ENCODE data around the gene SARS1.

The SARS1 gene

DNA sequence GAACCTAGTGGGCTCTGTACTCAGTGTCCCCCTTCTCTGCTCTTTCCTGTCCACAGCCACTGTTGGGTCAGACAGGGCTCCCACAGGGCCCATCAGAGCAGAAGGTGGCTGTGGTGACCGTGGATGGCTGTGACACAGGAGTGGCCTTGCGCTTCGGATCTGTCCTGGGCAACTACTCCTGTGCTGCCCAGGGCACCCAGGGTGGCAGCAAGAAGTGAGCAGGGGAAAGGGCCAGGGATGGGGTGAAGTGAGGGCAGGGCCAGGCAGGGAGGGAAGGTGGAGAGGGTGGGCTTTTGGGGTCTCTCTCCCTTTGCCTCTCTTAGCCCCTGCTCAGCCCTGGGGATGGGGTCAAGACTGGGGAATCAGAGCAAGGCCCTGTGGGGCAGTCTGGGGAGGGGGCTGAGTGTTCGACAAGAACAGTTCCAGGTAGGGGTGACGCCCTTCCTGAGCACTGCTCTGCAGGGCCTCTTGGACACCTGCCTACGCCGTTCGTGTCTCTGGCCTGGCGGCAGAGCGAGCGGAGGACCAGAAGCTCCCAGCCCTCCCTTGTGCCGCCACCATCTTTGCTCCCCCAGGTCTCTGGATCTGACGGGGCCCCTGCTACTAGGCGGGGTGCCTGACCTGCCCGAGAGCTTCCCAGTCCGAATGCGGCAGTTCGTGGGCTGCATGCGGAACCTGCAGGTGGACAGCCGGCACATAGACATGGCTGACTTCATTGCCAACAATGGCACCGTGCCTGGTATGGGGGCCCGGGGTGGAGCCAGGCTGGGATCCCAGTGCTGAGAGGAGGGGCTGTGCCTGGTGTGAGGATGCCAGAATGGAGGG, 48.7 kb downstream of the SARS1 start:
- ATAC-seq (ENCODE audit: insufficient read depth, low read depth): no peak
- TF ChIP-seq CTCF (IDR thresholded peaks at IDR 0.05; ENCODE audit: borderline replicate concordance, extremely low read depth, low read length, poor library complexity, severe bottlenecking): no peak
- TF ChIP-seq EZH2 (IDR thresholded peaks at IDR 0.05; ENCODE audit: borderline replicate concordance, low read depth, low read length, severe bottlenecking): no peak

GRCh38 chr1:109263234-109263596, 49.5 kb downstream of the SARS1 start:
- H4K20me1 ChIP-seq (ENCODE audit: insufficient read depth, low read length): no peaks in the 10 kb centered on the region
- H3K4me2 ChIP-seq (ENCODE audit: insufficient read depth, low read length): no peak overlapping the region
- no peak for TF ChIP-seq CTCF (IDR thresholded peaks at IDR 0.05; ENCODE audit: borderline replicate concordance, extremely low read depth, low read length, poor library complexity, severe bottlenecking)
- no peak for TF ChIP-seq EZH2 (IDR thresholded peaks at IDR 0.05; ENCODE audit: borderline replicate concordance, low read depth, low read length, severe bottlenecking)
- H3K27ac ChIP-seq (ENCODE audit: low read length): no peak overlapping the region
- no peak overlapping the region for H3K4me3 ChIP-seq (ENCODE audit: low read depth in 1 of 2, low read length in 2 of 2)
- no peaks in the 10 kb centered on the region for H3K36me3 ChIP-seq (ENCODE audit: insufficient read depth, low read length)
- H3K27me3 ChIP-seq (ENCODE audit: insufficient read depth, low read length, poor library complexity): no peaks in the 10 kb centered on the region
- no peaks in the 10 kb centered on the region for H3K79me2 ChIP-seq (ENCODE audit: insufficient read depth, low read length)
- no peaks in the 10 kb centered on the region for H3K4me1 ChIP-seq (ENCODE audit: insufficient read depth, low read length)
- no peak overlapping the region for H3K9ac ChIP-seq (ENCODE audit: low read depth, low read length)
- H2AFZ ChIP-seq (ENCODE audit: low read depth, low read length): no peak overlapping the region
- H3K9me3 ChIP-seq (ENCODE audit: insufficient read depth, low read length, severe bottlenecking): no peaks in the 10 kb centered on the region
- ATAC-seq (ENCODE audit: insufficient read depth, low read depth) (peak; percentile 19; the same call in 2 of the 3 replicates), DNase-seq (no peak)

More for the DNA sequence above, 48.7 kb downstream of the SARS1 start:
- Histone ChIP-seq H3K4me3 (ENCODE audit: low read depth in 1 of 2, low read length in 2 of 2) (no peak overlapping the region), H3K27ac (ENCODE audit: low read length) (no peak overlapping the region), H3K27me3 (ENCODE audit: insufficient read depth, low read length, poor library complexity) (no peaks in the 10 kb centered on the region), H3K4me2 (ENCODE audit: insufficient read depth, low read length) (no peak overlapping the region), H3K9ac (ENCODE audit: low read depth, low read length) (no peak overlapping the region), H3K36me3 (ENCODE audit: insufficient read depth, low read length) (no peaks in the 10 kb centered on the region), H2AFZ (ENCODE audit: low read depth, low read length) (no peak overlapping the region), H4K20me1 (ENCODE audit: insufficient read depth, low read length) (no peaks in the 10 kb centered on the region; the same call in 1 of the 2 replicates), H3K4me1 (ENCODE audit: insufficient read depth, low read length) (no peaks in the 10 kb centered on the region), H3K79me2 (ENCODE audit: insufficient read depth, low read length) (no peaks in the 10 kb centered on the region), H3K9me3 (ENCODE audit: insufficient read depth, low read length, severe bottlenecking) (no peaks in the 10 kb centered on the region)
- DNase-seq: no peak

GRCh38 chr1:109263597-109264378, 50.1 kb downstream of the SARS1 start:
- H3K9ac ChIP-seq (ENCODE audit: low read depth, low read length): no peak overlapping the region
- H3K36me3 ChIP-seq (ENCODE audit: insufficient read depth, low read length): no peaks in the 10 kb centered on the region; the same call in 1 of the 2 replicates
- no peaks in the 10 kb centered on the region for H4K20me1 ChIP-seq (ENCODE audit: insufficient read depth, low read length)
- H3K27ac ChIP-seq (ENCODE audit: low read length): no peak overlapping the region
- TF ChIP-seq CTCF (IDR thresholded peaks at IDR 0.05; ENCODE audit: borderline replicate concordance, extremely low read depth, low read length, poor library complexity, severe bottlenecking) (peak; percentile 89), EZH2 (IDR thresholded peaks at IDR 0.05; ENCODE audit: borderline replicate concordance, low read depth, low read length, severe bottlenecking) (no peak)
- H3K79me2 ChIP-seq (ENCODE audit: insufficient read depth, low read length): no peaks in the 10 kb centered on the region
- H2AFZ ChIP-seq (ENCODE audit: low read depth, low read length): no peak overlapping the region
- no peaks in the 10 kb centered on the region for H3K27me3 ChIP-seq (ENCODE audit: insufficient read depth, low read length, poor library complexity)
- no peak overlapping the region for H3K4me3 ChIP-seq (ENCODE audit: low read depth in 1 of 2, low read length in 2 of 2)
- DNase-seq: peak; percentile 69
- peak; percentile 88 for ATAC-seq (ENCODE audit: insufficient read depth, low read depth)
- no peak overlapping the region for H3K4me2 ChIP-seq (ENCODE audit: insufficient read depth, low read length)
- H3K4me1 ChIP-seq (ENCODE audit: insufficient read depth, low read length): no peaks in the 10 kb centered on the region
- no peaks in the 10 kb centered on the region for H3K9me3 ChIP-seq (ENCODE audit: insufficient read depth, low read length, severe bottlenecking)

Data from DND-41 (cell line).